Activated CD4-positive, alpha-beta T cell treated with anti-CD3 and anti-CD28 coated beads, Interleukin-2, Interleukin-6, amounts not matched to agents 100 ng/mL and 50 ng/mL, durations not matched to agents 16 hours and 8 hours (primary cell): ENCODE measurements around the gene SPAG4.

Source experiments
- DNase-seq: peaks from one replicate; pipeline ENCODE4 v3.0.0-alpha.2; 2020

The SPAG4 gene

GRCh38 chr20:35615667-35616464, at the start of gene SPAG4:
TSS of gene SPAG4 (plus strand) at chr20:35615829. CDS start at chr20:35616004, 175 bp downstream.
- peak; percentile 100 for DNase-seq

GRCh38 chr20:35568645-35569044, 47.0 kb upstream of the SPAG4 start:
- DNase-seq, result no peak

GRCh38 chr20:35571555-35571954, 44.1 kb upstream of the SPAG4 start:
- no peak for DNase-seq

GRCh38 chr20:35572838-35573237, 42.8 kb upstream of the SPAG4 start:
- DNase-seq, result no peak

GRCh38 chr20:35575958-35576357, 39.7 kb upstream of the SPAG4 start:
- DNase-seq, result no peak

GRCh38 chr20:35576816-35577215, 38.8 kb upstream of the SPAG4 start:
- DNase-seq, result no peak

- no peak for DNase-seq
These were observed 37.2 kb upstream of the SPAG4 start for GRCh38 chr20:35578469-35578868.

- no peak for DNase-seq
These were observed 36.4 kb upstream of the SPAG4 start for GRCh38 chr20:35579196-35579595.

- no peak for DNase-seq
These were observed 33.5 kb upstream of the SPAG4 start for GRCh38 chr20:35582131-35582530.

- no peak for DNase-seq
These were observed 32.8 kb upstream of the SPAG4 start for GRCh38 chr20:35582741-35583404.

- DNase-seq, result no peak
These were observed 31.7 kb upstream of the SPAG4 start for GRCh38 chr20:35583636-35584560.

- DNase-seq, result no peak
These were observed 28.7 kb upstream of the SPAG4 start for GRCh38 chr20:35586751-35587425.

GRCh38 chr20:35587436-35587835, 28.2 kb upstream of the SPAG4 start:
- DNase-seq, result no peak

- no peak for DNase-seq
These were observed 27.2 kb upstream of the SPAG4 start for GRCh38 chr20:35588397-35588796.

- DNase-seq, result no peak
These were observed 23.2 kb upstream of the SPAG4 start for GRCh38 chr20:35592339-35592974.

GRCh38 chr20:35595456-35595855, 20.2 kb upstream of the SPAG4 start:
- DNase-seq, result no peak

GRCh38 chr20:35595901-35596300, 19.7 kb upstream of the SPAG4 start:
- no peak for DNase-seq

GRCh38 chr20:35597186-35597585, 18.4 kb upstream of the SPAG4 start:
- no peak for DNase-seq

GRCh38 chr20:35598476-35598875, 17.2 kb upstream of the SPAG4 start:
- DNase-seq, result no peak

- DNase-seq, result no peak
These were observed 16.5 kb upstream of the SPAG4 start for GRCh38 chr20:35598899-35599775.

- DNase-seq, result no peak
These were observed 15.9 kb upstream of the SPAG4 start for GRCh38 chr20:35599776-35600120.
